Measurements from ENCODE around the gene MYO1D.
"Not testable (repeated sequence)": the region's sequence is repeated elsewhere in the genome, so short reads cannot be mapped to it uniquely, and the experiment has no call there.

MYO1D gene

GRCh38 chr17:32774695-32775084, 102.2 kb downstream of the MYO1D start:
- no peak for DNase-seq (ENCODE audit: low read depth)

DNA sequence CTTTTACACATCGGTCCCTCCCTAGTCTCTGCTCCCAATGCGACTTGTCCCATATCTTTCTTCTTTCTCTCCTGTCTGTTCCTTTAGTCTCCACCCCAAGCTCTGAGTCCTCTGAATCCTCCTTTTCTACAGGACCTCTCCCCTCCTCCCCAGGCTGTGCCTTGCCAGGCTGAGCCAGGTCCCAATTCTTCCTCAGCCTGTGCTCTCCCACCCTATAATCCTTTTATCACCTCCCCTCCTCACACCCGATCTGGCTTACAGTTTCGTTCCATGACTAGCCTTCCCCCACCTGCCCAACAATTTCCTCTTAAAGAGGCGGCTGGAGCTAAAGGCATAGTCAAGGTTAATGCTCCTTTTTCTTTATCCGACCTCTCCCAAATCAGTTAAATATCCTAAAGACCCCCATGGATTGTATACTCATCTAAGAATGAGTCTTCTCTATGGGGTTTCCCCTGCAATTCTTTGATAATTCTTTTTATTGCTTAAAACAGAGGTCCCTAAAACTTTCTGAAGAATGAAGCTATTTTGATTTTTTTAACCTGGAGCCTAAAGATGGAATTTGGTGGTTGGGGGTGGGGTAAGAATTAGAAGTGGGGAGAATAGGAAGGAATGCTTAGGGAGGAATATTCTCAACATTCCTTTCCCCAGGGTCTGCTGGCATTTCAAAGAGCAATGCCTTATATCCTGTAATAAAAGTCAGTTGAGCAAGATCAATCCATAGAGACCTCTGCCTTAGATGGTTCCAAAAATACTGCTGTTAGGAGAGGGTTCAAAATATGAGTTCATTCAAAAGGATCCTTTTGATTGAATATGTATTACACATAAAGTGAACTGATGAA, 102.8 kb downstream of the MYO1D start:
- no peak for DNase-seq (ENCODE audit: low read depth)

- DNase-seq (ENCODE audit: low read depth), result no peak
Measured at GRCh38 chr17:32772453-32773025, 104.4 kb downstream of the MYO1D start.

DNA sequence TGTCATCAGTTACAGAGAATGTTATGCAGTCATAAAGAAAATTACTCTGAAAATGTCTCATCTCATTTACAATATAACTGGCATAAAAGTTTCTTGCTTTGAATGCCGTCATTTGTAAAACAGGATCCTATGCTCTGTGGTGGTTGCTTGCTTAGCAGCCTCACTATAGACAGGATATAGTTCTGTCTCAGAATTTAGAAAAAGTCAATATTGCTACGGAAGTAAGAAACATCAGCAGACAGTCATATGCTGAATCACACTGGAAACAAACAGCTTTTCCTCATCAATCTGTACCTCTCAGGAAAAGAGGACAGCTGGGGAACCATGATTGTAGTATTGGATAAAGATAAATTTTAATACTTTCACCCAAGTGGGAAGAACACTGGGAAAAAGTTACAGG, 105.5 kb downstream of the MYO1D start:
- no peak for DNase-seq (ENCODE audit: low read depth)

DNA sequence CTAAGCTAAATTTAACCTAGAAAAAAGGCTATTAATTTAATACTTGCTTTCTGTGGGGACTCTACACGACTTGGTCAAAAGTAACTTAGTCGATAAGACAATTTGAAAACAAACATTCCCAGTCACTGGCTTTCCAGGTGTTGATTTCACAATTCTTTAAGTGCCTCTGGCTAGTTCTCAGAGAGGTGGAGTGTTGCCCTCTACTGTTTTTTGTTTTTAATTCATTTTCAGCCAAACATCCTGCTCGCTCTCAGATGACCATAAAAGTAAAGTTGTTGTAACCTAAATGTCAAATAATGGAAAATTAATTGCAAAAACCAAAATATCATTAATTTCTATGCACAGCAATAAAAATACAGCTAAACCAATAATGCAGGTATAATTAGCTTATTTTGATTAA, 107.1 kb downstream of the MYO1D start:
- no peak for DNase-seq (ENCODE audit: low read depth)

DNA sequence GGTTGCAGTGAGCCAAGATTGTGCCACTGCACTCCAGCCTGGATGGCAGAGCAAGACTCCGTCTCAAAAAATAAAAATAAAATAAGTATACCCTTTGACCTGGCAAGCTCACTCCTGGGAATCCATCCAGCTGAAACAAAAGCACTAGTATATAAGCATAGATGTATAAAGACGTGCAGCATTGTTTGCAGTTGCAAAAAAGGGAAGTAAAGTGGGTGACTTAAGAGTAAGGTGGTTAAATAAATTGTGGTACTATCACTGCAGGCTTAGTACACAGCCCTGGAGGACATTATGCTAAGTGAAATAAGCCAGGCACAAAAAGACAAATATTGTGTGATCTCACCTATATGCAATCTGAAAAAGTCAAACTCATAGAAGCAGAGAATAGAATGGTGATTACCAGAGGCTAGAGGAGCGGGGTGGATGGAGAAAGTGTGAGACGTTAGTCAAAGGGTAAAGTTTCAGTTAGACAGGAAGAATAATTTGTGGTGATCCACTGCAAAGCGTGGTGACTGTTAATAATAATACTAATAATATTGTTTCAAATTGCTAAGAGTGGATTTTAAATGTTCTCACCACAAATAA, 113.0 kb downstream of the MYO1D start:
- DNase-seq (ENCODE audit: low read depth), result no peak

DNA sequence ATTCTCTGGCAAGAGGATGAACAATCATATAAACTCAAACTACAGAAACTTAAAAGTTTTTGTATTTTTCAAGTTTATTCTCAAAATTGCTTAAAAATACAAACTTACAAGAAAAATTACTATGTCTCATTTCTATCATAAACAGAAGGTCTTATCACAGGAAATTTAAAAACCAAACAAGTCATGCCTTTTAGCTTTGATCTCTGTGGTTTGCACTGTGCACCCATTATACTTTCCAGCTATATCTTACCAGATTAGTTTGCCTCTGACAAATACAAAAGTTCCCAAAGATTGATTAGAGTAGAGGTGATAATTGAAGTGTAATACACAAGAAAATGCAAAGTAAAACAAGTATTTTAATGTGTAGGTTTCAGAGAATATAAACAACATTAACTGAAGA, 117.4 kb downstream of the MYO1D start:
- DNase-seq (ENCODE audit: low read depth), result no peak

DNA sequence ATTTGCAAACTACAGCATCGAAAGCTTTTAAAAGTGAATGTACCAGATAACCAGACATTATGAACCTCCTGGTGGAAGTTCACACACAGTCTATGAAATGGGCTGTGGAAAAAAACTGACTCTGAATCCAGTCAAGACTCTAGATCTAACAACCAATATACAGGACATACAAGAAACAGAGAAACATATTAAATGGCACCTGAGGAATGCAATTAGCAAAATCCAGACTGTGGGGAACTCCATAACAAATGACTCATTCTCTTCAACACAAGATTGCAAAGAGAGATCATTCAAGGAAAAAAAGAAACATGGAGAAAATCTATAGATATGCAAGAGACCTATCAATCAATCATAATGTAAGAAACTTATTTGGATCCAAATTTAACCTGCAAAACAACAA, 119.0 kb downstream of the MYO1D start:
- no peak for DNase-seq (ENCODE audit: low read depth)

- no peak for DNase-seq (ENCODE audit: low read depth)
Measured at GRCh38 chr17:32756696-32757095, 120.2 kb downstream of the MYO1D start.

- no peak for DNase-seq (ENCODE audit: low read depth)
Measured at GRCh38 chr17:32755045-32755805, 121.7 kb downstream of the MYO1D start.

DNA sequence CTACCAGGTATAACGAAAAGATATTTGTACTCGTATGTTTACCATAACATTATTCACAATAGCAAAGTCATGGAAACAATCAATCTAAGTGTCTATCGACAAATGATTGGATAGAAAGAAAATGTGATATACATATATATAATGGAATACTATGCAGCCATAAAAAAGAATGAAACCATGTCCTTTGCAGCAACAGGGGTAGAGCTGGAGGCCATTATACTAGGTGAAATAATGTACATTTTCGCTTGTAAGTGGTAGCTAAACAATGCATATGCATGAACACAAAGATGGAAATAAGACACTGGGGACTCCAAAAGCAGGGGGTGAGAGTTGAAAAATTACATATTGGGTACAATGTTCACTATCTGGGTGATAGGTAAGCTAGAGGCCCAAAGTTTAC, 124.0 kb downstream of the MYO1D start:
- no peak for DNase-seq (ENCODE audit: low read depth)

- no peak for DNase-seq (ENCODE audit: low read depth)
Measured at GRCh38 chr17:32747856-32748255, 129.1 kb downstream of the MYO1D start.

DNA sequence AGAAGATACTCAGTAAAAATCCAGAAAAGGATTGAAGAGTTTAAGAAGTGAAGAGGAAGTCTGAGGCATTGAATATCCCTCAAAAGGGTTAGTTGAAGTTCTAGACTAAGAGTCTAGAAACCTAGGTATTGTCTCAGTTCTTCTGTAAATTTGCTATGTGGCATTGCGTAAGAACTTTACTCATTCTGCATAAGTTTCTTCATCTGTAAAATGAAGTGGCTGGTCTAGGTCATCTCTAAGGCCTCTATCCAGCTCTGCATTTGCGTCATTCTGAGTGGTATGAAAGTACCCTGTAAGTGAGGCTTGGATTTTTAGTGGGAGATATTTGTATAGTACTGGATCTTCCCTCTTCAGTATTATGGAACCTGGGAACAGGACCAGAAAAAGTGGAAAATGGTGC, 130.2 kb downstream of the MYO1D start:
- DNase-seq (ENCODE audit: low read depth), result no peak

GRCh38 chr17:32746280-32746679, 130.6 kb downstream of the MYO1D start:
- no peak for DNase-seq (ENCODE audit: low read depth)

DNA sequence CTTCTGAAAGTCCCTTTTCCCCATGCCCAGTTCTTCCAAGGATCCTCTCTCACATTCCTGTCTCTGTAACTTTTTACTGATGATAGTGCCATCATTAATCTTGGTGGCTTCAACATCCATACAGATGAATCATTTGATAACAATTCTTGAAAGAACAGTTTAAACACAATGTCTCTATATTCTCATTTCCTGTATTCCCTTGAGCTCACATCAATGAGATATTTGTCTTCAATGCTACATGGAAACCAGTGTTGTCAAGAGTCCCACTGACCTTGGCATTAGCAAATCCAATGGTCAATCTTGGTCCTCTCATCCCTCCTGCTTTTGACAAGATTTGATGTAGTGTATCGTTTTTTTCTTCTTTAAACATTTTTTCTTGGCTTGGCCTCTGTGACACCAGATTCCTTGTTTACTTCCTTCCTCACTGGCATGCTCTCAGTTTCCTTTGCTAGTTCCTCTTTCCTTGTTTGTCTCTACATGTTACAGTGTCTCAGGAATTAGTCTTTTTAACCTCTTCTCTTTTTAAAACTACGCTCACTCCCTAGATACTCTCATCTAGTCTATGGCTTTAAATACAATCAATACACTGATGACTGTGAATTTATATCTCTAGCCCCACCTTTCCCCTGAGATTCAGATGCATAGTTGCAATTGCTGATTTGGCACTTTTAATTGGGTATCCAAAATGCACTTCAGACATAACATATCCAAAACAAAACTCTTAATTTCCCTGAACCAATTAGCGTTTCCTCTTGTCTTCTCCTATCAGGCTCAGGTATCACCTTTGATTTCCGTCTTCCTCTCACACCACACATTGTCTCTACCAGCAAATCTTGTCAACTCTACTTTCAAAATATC, 134.0 kb downstream of the MYO1D start:
- DNase-seq (ENCODE audit: low read depth), result no peak

DNA sequence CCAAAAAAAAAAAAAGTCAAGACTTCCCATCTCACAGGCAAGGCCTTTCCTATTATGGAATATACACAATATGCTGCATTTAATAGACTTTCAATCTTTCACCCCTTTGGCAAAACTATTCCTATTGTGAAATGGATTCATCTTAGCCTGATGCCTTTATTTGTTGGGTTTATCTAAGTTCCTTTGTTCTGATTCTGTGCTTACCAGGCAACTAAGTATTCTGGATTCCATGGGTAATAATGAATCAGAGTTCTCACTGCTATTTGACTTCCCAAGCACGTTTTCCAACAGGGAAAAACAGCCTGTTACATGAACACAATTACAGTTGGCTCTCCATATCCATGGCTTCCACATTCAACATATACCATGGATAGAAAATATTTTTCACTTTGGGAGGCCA, 135.5 kb downstream of the MYO1D start:
- no peak for DNase-seq (ENCODE audit: low read depth)

- no peak for DNase-seq (ENCODE audit: low read depth)
Measured at GRCh38 chr17:32739722-32740121, 137.2 kb downstream of the MYO1D start.

GRCh38 chr17:32739151-32739550, 137.8 kb downstream of the MYO1D start:
- DNase-seq (ENCODE audit: low read depth), result not testable (repeated sequence)

DNA sequence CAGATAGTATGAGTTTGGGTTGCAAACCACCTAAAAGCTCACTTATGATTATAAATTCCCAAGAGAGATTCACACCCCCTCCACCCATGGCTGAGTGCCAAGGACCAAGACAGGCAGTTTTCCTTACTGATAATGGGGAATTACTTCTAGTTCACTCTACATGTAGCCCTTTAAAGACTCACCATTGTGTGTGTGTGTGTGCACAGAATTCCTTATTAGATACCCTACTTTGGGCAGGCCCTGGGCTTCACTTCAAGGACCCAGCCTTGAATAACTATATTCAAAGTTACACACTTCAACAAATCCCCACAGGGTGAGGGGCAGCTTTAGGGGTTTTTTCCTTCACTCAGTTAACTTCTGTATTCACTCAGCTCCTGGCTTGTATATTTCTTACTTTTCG, 143.5 kb downstream of the MYO1D start:
- no peak for DNase-seq (ENCODE audit: low read depth)

DNA sequence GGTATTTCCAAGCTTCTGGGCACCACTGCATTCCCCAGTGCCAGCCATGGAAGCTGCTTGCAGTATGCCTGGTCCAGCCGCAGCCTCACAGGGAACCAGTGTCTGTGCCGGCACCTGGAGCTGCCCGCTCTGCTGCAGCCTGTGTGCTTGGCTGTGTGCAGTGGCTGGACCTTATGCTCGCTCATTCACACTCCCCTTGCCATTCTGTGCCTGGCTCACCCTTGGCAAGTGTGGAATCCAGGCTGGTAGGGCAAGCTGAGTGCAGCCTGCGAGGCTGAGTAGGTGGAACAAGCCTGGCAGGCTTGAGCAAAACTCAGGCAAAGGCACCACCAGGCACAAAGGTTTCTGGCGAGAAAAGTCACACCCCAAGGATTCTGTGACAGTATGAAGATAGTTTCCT, 144.0 kb downstream of the MYO1D start:
- DNase-seq (ENCODE audit: low read depth), result no peak

DNA sequence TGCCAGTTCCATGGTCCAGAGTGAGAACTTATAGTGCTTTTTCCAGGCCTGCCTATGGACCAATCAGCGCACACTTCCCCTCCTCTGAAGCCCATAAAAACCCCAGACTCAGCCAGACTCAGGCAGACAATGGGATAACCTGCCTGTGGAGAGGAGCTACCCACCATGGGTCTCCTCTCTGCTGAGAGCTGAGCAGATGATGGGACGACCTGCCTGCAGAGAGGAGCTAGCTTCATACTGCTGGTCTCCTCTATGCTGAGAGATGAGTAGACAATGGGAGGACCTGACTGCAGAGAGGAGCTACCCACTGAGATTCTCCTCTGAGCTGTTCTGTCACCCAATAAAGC, 144.7 kb downstream of the MYO1D start:
- DNase-seq (ENCODE audit: low read depth), result no peak
